GM12891 (cell line): ENCODE data around the gene BRF1.

Source experiments
- DNase-seq: peaks from one replicate; pipeline ENCODE4 v3.0.0; 2011; ENCODE audit warnings: low spot score; ENCODE audit not compliant: insufficient read length
- FAIRE-seq: peaks from 2 replicates; lab custom pipeline; 2011; peaks lifted over from hg19 to GRCh38; lab: Jason Lieb, UNC
- PAX5 ChIP-seq: IDR thresholded peaks from 2 replicates; pipeline ENCODE4 v1.6.1; 2011; ENCODE audit warnings: low read length, moderate library complexity, mild to moderate bottlenecking; ENCODE audit not compliant: insufficient read depth, severe bottlenecking
- POLR2A ChIP-seq: IDR thresholded peaks from 2 replicates; pipeline ENCODE4 v1.6.1; 2011; ENCODE audit warnings: low read depth, low read length, control low read depth
- POLR2AphosphoS5 ChIP-seq: IDR thresholded peaks from 2 replicates; pipeline ENCODE4 v1.6.1; 2011; ENCODE audit warnings: low read depth, low read length, control low read depth
- POU2F2 ChIP-seq: IDR thresholded peaks from 2 replicates; pipeline ENCODE4 v1.6.1; 2011; ENCODE audit warnings: low read depth, mild to moderate bottlenecking, control low read depth, low read length, moderate library complexity
- SPI1 ChIP-seq: IDR thresholded peaks from 2 replicates; pipeline ENCODE4 v1.6.1; 2011; ENCODE audit warnings: low read depth, low read length, control low read depth
- TAF1 ChIP-seq: IDR thresholded peaks from 2 replicates; pipeline ENCODE4 v1.6.1; 2011; ENCODE audit warnings: low read depth, low read length, control low read depth

Gene BRF1

DNA sequence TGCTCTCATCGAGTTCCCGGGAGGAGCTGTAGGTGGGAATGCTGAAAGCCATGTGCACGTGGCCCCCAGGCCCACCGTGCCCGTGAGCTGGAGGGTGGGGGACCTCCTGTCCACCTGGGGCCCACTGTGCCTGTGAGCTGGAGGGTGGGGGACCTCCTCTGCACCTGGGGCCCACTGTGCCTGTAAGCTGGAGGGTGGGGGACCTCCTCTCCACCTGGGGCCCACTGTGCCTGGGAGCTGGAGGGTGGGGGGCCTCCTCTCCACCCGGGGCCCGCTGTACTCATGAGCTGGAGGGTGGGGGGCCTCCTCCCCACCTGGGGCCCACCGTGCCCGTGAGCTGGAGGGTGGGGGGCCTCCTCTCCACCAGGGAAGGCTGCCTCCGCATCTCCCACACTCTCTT lies 105.8 kb downstream of the BRF1 start:
- DNase-seq (no peak), FAIRE-seq (no peak)
- TF ChIP-seq POLR2A: no peak
- TF ChIP-seq POU2F2: no peak
- TF ChIP-seq TAF1: no peak
- no peak for TF ChIP-seq POLR2AphosphoS5
- no peak for TF ChIP-seq SPI1
- TF ChIP-seq PAX5: no peak

DNA sequence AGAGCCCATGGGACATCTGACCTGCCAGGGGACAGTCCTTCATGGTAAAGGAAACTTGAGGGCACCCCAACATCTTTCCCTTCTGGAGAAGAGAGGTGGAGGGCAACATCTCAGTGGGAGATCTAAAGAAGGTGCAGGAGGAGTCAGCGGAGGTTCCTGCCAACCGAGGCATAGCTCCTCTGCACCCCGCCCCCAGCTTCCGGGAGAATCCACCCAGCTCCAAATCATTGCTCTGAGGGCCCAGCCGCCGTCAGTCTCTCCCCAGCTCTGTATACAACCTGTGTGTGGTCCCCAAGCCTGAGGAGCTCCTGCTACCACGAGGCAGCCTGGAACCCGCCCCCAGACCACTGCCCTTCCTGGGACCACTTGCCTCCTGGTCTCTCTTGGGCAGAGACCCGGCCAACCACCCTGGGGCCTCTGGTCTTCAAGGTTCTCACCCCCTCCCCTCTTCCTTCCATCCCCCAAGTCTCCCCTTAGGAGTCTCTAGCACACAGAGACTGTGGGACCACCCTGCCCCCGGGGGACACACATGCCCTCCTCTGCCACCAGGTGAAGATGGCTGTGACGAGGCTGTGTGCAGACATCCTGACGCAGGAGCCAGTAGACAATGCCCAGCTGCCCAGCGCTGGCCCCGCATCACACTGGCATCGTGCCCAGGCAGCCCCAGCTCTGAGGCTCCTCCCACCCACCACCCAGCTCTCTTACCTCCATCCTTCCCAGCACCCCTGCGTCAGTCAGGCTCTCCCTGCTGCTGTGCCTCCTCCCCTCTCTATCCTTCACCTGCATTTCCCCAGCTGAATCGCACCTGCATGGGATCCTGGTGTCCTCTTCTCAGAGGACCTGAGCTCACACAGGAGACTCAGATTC lies 106.7 kb downstream of the BRF1 start:
- FAIRE-seq (no peak), DNase-seq (no peak)
- no peak for TF ChIP-seq POU2F2
- TF ChIP-seq PAX5: no peak
- TF ChIP-seq POLR2AphosphoS5: no peak
- no peak for TF ChIP-seq SPI1
- TF ChIP-seq TAF1: no peak
- no peak for TF ChIP-seq POLR2A

DNA sequence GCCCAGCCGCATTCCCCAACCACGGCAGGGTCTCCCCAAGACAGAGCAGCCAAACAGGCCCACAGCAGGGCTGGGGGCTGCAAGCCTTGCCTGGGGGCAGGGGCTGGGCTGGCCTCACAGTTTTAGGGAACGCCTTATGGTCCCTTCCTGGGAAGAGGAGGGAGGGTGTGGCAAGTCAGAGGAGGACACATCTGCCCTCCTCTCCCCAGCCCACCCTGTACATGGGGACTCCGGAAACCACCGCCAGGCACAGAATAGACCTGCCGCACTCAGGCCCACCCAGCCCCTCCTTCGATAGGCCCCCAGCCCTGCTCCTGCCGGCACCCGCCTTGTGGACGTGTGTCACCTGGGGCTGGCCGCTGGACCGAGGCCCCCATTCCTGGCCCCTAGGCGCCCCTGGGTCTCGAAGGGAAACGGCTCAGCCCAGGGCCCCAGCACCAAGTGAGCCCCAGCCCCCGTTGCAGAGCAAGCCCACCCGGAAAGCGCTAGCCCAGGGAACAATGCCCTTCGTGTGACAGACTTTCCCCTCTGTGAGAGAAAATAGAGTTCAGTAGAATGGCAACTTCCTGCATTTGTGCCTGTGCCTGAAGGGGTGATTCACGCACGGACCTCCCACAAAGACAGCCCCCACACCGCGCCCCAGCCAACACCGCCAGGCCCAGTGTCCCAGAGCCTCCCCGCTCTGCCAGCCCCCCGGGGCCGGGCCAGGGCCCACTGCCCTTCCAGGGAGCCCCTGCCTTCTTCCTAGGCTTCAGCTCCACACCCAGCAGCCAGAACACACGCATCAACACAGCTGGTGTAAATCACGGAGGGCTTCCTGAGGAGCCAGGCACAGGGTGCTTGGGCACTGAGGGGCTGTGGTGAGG lies 107.7 kb downstream of the BRF1 start:
- no peak for TF ChIP-seq TAF1
- TF ChIP-seq PAX5: no peak
- FAIRE-seq: no peak
- no peak for DNase-seq

DNA sequence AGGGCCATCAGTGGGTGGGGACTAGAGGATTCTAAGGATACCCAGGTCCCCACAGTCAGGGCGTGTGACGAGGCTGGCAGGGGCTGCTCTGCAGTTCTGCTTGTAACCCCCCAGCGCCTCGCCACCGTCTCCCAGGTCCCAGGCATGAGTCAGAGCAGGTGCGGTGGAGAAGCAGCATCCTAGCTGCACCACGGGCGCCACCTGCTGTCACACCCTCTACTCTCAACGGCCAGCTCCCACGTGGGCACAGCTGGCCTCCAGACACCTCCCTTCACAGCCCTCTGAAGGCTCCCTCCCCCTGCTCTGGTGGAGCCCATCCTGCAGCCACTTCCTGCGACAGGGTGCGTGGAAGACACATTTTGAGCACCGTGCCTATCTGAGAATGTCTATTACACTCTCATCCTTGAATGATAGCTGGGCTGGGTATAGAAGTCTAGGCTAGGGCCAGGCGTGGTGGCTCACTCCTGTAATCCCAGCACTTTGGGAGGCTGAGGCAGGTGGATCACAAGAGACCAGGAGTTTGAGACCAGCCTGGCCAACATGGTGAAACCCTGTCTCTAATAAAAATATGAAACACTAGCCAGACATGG lies 112.8 kb downstream of the BRF1 start:
- TF ChIP-seq POLR2AphosphoS5: no peak
- no peak for TF ChIP-seq TAF1
- no peak for TF ChIP-seq PAX5
- TF ChIP-seq POLR2A: no peak
- TF ChIP-seq SPI1: no peak
- no peak for TF ChIP-seq POU2F2
- no peak for DNase-seq
- FAIRE-seq: no peak

DNA sequence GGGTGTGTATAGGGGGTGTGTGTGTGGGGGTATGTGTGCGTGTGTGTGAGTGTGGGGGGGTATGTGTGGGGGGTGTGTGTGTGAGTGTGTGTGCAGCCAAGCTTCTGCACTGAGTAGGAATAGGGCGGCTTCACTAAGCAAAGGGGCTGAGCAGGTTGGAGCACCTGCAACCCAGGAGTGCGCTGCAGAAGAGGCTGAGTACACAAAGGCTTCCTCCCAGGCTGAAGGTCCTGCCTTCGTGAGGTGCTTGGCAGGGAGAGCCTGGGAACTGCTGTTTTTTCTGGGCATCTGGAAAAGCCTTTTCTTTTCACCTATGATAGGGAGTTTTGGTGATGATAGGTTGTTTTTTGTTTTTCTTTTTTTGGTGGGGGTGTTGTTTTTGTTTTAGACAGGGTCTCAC lies 113.7 kb downstream of the BRF1 start:
- FAIRE-seq: no peak
- no peak for DNase-seq
- no peak for TF ChIP-seq POLR2A
- TF ChIP-seq TAF1: no peak
- TF ChIP-seq POU2F2: no peak
- no peak for TF ChIP-seq PAX5
- no peak for TF ChIP-seq POLR2AphosphoS5
- no peak for TF ChIP-seq SPI1

DNA sequence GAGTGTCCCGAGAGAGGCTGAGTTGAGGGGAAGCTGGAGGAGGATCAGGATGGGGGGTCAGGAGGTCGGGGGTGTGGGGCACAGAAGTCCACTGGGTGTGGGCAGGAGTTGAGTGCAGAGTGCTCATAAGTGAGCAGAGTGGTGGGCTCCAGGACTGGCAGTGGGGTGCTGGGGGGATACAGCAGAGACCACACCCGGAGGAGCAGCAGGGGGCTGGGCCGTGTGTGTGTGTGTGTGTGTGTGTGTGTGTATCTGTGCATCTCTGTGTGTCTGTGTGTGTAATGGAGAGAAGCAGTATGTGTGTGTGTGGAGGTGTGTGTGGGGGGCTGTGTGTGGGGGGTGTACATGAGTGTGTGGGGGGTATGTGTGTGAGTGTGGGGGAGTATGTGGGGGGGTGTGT lies 114.8 kb downstream of the BRF1 start:
- TF ChIP-seq POLR2AphosphoS5 (no peak), POU2F2 (no peak), SPI1 (no peak), TAF1 (no peak), POLR2A (no peak), PAX5 (no peak)
- no peak for FAIRE-seq
- DNase-seq: no peak

- DNase-seq: no peak
- TF ChIP-seq POU2F2 (no peak), POLR2AphosphoS5 (no peak), TAF1 (no peak), POLR2A (no peak), SPI1 (no peak), PAX5 (no peak)
- FAIRE-seq: no peak
Measured at GRCh38 chr14:105185001-105185400, 115.8 kb downstream of the BRF1 start.

GRCh38 chr14:105184461-105184860 lies 116.3 kb downstream of the BRF1 start:
- FAIRE-seq: no peak
- no peak for DNase-seq
- TF ChIP-seq POLR2A (no peak), TAF1 (no peak), POU2F2 (no peak), PAX5 (no peak), SPI1 (no peak), POLR2AphosphoS5 (no peak)

GRCh38 chr14:105182296-105183020 lies 118.3 kb downstream of the BRF1 start:
- DNase-seq: no peak
- TF ChIP-seq PAX5: no peak
- TF ChIP-seq POLR2A: no peak
- TF ChIP-seq POU2F2: no peak
- TF ChIP-seq TAF1: no peak
- no peak for FAIRE-seq
